Left colon (tissue), 2 donors: ENCODE data around the gene UBQLN4. TPM values are rescaled to one million over a fixed set of nuclear protein-coding genes. Genes with fewer than 3 reads are reported as not detected.

Experiments
- ATAC-seq: fragments of 200-7000 bp; cut with Tn5 transposase; one replicate; pipeline ENCODE4 v1.9.1; 2020; ENCODE audit warnings: mild to moderate bottlenecking, moderate library complexity
- DNase-seq, 2 donors: peaks; one replicate each; pipeline ENCODE4 v3.0.0-alpha.2; 2020
- intact Hi-C, 2 donors: fragments of 100-400 bp; cut with DNase I in 1 of 2; cut with micrococcal nuclease in 1 of 2; formaldehyde crosslinking; loops; one replicate each; pipeline versions ENCODE4 v1.11.2 to v1.14.0; 2022; cut with DNase I, micrococcal nuclease
- total RNA-seq, 2 donors: library from RNA; stranded (reverse); fragmentation: NEBNext Ultra II Directional; extraction: Animal tissue kit (Norgen Biotek cat#: 25700); gene quantifications; one replicate each; pipeline ENCODE4 v1.2.1, GENCODE V29; 2021
- donor health status: DM: no; HTN: no; CAD: no.
- donor health status: DM: yes; HTN: yes; CAD: no.

The UBQLN4 gene
- total RNA-seq, 2 donors from 2014 or later = 21.7 to 26.7 TPM

GRCh38 chr1:156069490-156070455 lies 16.2 kb upstream of the UBQLN4 start:
- intact Hi-C loops = no loop called here
- DNase-seq = no peak
- no peak for ATAC-seq

- ATAC-seq = no peak
- intact Hi-C loops = no loop called here
- no peak for DNase-seq
These were observed 13.7 kb upstream of the UBQLN4 start for GRCh38 chr1:156067262-156067661.

GRCh38 chr1:156065871-156066270 lies 12.3 kb upstream of the UBQLN4 start:
- DNase-seq (no peak), ATAC-seq (no peak)
- intact Hi-C loops = no loop called here

- DNase-seq = no peak
- no peak for ATAC-seq
- intact Hi-C loops = no loop called here
These were observed 11.6 kb upstream of the UBQLN4 start for GRCh38 chr1:156065212-156065611.

GRCh38 chr1:156064615-156065014 lies 11.0 kb upstream of the UBQLN4 start:
- ATAC-seq = no peak
- DNase-seq = no peak
- intact Hi-C loops = no loop called here

- intact Hi-C loops = no loop called here
- DNase-seq = no peak
- ATAC-seq = no peak
These were observed 10.3 kb upstream of the UBQLN4 start for GRCh38 chr1:156063997-156064285.

- peak; percentile 60 to 76 for DNase-seq
- peak; percentile 63 for ATAC-seq
- intact Hi-C loops = no loop called here
These were observed 8.6 kb upstream of the UBQLN4 start for GRCh38 chr1:156062189-156062588.

GRCh38 chr1:156060937-156061636 lies 7.5 kb upstream of the UBQLN4 start, which contains the start of gene RAB25:
TSS of gene RAB25 (plus strand) at chr1:156061160. CDS start at chr1:156061401, 241 bp downstream.
- peak; percentile 90 for ATAC-seq
- DNase-seq = peak; percentile 85 to 92

GRCh38 chr1:156056326-156056849 lies 2.8 kb upstream of the UBQLN4 start:
- ATAC-seq = no peak
- no peak for DNase-seq
- intact Hi-C loops = no loop called here

More at GRCh38 chr1:156060937-156061636, 7.5 kb upstream of the UBQLN4 start, which contains the start of gene RAB25:
- intact Hi-C loops = no loop called here

- ATAC-seq = no peak
- intact Hi-C loops = no loop called here
- DNase-seq = no peak
These were observed 1.9 kb upstream of the UBQLN4 start for GRCh38 chr1:156055281-156056048.

- ATAC-seq (peak; percentile 87), DNase-seq (peak; percentile 98 to 99)
- intact Hi-C loops = no loop called here
These were observed 1.1 kb upstream of the UBQLN4 start, which contains the start of gene LAMTOR2 for GRCh38 chr1:156054500-156055280. TSS of gene LAMTOR2 (plus strand) at chr1:156054782. CDS start at chr1:156054890, 108 bp downstream.

- intact Hi-C loops = no loop called here
- DNase-seq (peak; percentile 62 to 79), ATAC-seq (peak; percentile 25)
These were observed 483 bp downstream of the UBQLN4 start for GRCh38 chr1:156052862-156053767.

GRCh38 chr1:156051011-156051725 lies 2.4 kb downstream of the UBQLN4 start:
- no peak for DNase-seq
- intact Hi-C loops = no loop called here
- no peak for ATAC-seq

- DNase-seq = no peak
- intact Hi-C loops = no loop called here
- ATAC-seq = no peak
These were observed 3.2 kb downstream of the UBQLN4 start for GRCh38 chr1:156050376-156050775.

- intact Hi-C loops = no loop called here
- no peak for DNase-seq
- ATAC-seq = no peak
These were observed 4.8 kb downstream of the UBQLN4 start for GRCh38 chr1:156048663-156049258.

GRCh38 chr1:156045076-156045475 lies 8.5 kb downstream of the UBQLN4 start:
- DNase-seq (no peak), ATAC-seq (no peak)
- intact Hi-C loops = no loop called here
